ENCODE measurements around the gene NELFA.
"Not testable (repeated sequence)": the region's sequence is repeated elsewhere in the genome, so short reads cannot be mapped to it uniquely, and the experiment has no call there.

The NELFA gene

GRCh38 chr4:1994938-1995337, 13.8 kb downstream of the NELFA start:
- no peak for FAIRE-seq
- no peak for DNase-seq (ENCODE audit: low spot score)

- not testable (repeated sequence) for FAIRE-seq; DNase-seq (ENCODE audit: low spot score)
Measured at GRCh38 chr4:1993718-1994516, 14.9 kb downstream of the NELFA start.

- FAIRE-seq: no peak
- DNase-seq (ENCODE audit: low spot score): no peak
Measured at GRCh38 chr4:1993169-1993516, 15.6 kb downstream of the NELFA start.

- FAIRE-seq: no peak
- no peak for DNase-seq (ENCODE audit: low spot score)
Measured at GRCh38 chr4:1992468-1993168, 16.2 kb downstream of the NELFA start.

- FAIRE-seq (no peak), DNase-seq (ENCODE audit: low spot score) (no peak)
Measured at GRCh38 chr4:1991596-1992434, 17.0 kb downstream of the NELFA start.

GRCh38 chr4:1991087-1991486, 17.7 kb downstream of the NELFA start:
- FAIRE-seq (no peak), DNase-seq (ENCODE audit: low spot score) (no peak)

- no peak for DNase-seq (ENCODE audit: low spot score)
- FAIRE-seq: no peak
Measured at GRCh38 chr4:1990676-1991075, 18.1 kb downstream of the NELFA start.

- DNase-seq (ENCODE audit: low spot score) (no peak), FAIRE-seq (no peak)
Measured at GRCh38 chr4:1990348-1990645, 18.5 kb downstream of the NELFA start.

GRCh38 chr4:1989533-1990347, 19.0 kb downstream of the NELFA start:
- DNase-seq (ENCODE audit: low spot score) (no peak), FAIRE-seq (no peak)

GRCh38 chr4:1988327-1988724, 20.4 kb downstream of the NELFA start:
- FAIRE-seq: no peak
- DNase-seq (ENCODE audit: low spot score): no peak

GRCh38 chr4:1987721-1988326, 20.9 kb downstream of the NELFA start:
- DNase-seq (ENCODE audit: low spot score): no peak
- no peak for FAIRE-seq

GRCh38 chr4:1987296-1987695, 21.5 kb downstream of the NELFA start:
- DNase-seq (ENCODE audit: low spot score) (no peak), FAIRE-seq (no peak)

- FAIRE-seq (no peak), DNase-seq (ENCODE audit: low spot score) (no peak)
Measured at GRCh38 chr4:1986578-1987210, 22.1 kb downstream of the NELFA start.

GRCh38 chr4:1985780-1986577, 22.8 kb downstream of the NELFA start:
- DNase-seq (ENCODE audit: low spot score) (no peak), FAIRE-seq (no peak)

- FAIRE-seq: no peak
- DNase-seq (ENCODE audit: low spot score): no peak
Measured at GRCh38 chr4:1985294-1985693, 23.5 kb downstream of the NELFA start.

GRCh38 chr4:1984406-1985191, 24.2 kb downstream of the NELFA start:
- FAIRE-seq (no peak), DNase-seq (ENCODE audit: low spot score) (no peak)

GRCh38 chr4:1983846-1984405, 24.8 kb downstream of the NELFA start:
- no peak for FAIRE-seq
- no peak for DNase-seq (ENCODE audit: low spot score)

- no peak for FAIRE-seq
Measured at GRCh38 chr4:1983053-1983845, 25.5 kb downstream of the NELFA start.

More at GRCh38 chr4:1983053-1983845, 25.5 kb downstream of the NELFA start:
- DNase-seq (ENCODE audit: low spot score): no peak
